ENCODE data around the gene TFAP2C. TPM values are rescaled to one million over a fixed set of nuclear protein-coding genes. Genes with fewer than 3 reads are reported as not detected.

TFAP2C gene
- total RNA-seq, 2 donors from 2014 or later: 0.31 to 1.8 TPM

GRCh38 chr20:56609321-56609720 lies 19.8 kb upstream of the TFAP2C start:
- H3K9ac ChIP-seq (ENCODE audit: extremely low read depth, low read length, poor library complexity, severe bottlenecking): no peak overlapping the region
- H3K27me3 Mint-ChIP-seq (ENCODE audit: insufficient read depth): peaks cover 1% of the 10 kb centered on the region
- no peak overlapping the region for H3K4me3 Mint-ChIP-seq
- no peak overlapping the region for H3K27ac ChIP-seq (ENCODE audit: low read depth, low read length)
- no peaks in the 10 kb centered on the region for H3K36me3 ChIP-seq (ENCODE audit: control insufficient read depth, insufficient read depth, low read length)
- no peaks in the 10 kb centered on the region for H3K27me3 ChIP-seq (ENCODE audit: control insufficient read depth, insufficient read depth, low read length, poor library complexity, severe bottlenecking)
- no peaks in the 10 kb centered on the region for H3K36me3 Mint-ChIP-seq (ENCODE audit: low read depth)
- no peak overlapping the region for H3K4me3 ChIP-seq (ENCODE audit: low read length)
- H3K9me3 Mint-ChIP-seq: no peaks in the 10 kb centered on the region
- peaks cover 7% of the 10 kb centered on the region for H3K4me1 Mint-ChIP-seq
- no peak overlapping the region for H3K27ac Mint-ChIP-seq
- WGBS, 2 experiments (ENCODE audit: insufficient coverage in 1 of 2, insufficient read length in 1 of 2): 81% methylated on average over 3 of the region's 3 CpGs; no CpG with 5 or more reads in 1 of the 2 experiments
- H3K9me3 ChIP-seq (ENCODE audit: control insufficient read depth, low read length): no peaks in the 10 kb centered on the region
- TF ChIP-seq CTCF (conservative IDR thresholded peaks at IDR 0.05): no peak
- no peak for DNase-seq
- peaks cover 5% of the 10 kb centered on the region for H3K4me1 ChIP-seq (ENCODE audit: control insufficient read depth, insufficient read depth, low read length)

- Mint-ChIP-seq H3K36me3 (ENCODE audit: low read depth) (no peaks in the 10 kb centered on the region), H3K9me3 (no peaks in the 10 kb centered on the region), H3K27ac (no peak overlapping the region), H3K4me1 (peaks cover 7% of the 10 kb centered on the region), H3K4me3 (no peak overlapping the region), H3K27me3 (ENCODE audit: insufficient read depth) (peaks cover 1% of the 10 kb centered on the region)
- H3K27ac ChIP-seq (ENCODE audit: low read depth, low read length): no peak overlapping the region
- 93% methylated on average over 4 to 6 of the region's 6 CpGs for WGBS, 2 experiments (ENCODE audit: insufficient coverage in 1 of 2, insufficient read length in 1 of 2)
- peaks cover 5% of the 10 kb centered on the region for H3K4me1 ChIP-seq (ENCODE audit: control insufficient read depth, insufficient read depth, low read length)
- no peaks in the 10 kb centered on the region for H3K36me3 ChIP-seq (ENCODE audit: control insufficient read depth, insufficient read depth, low read length)
- H3K9me3 ChIP-seq (ENCODE audit: control insufficient read depth, low read length): no peaks in the 10 kb centered on the region
- DNase-seq: no peak
- no peak overlapping the region for H3K4me3 ChIP-seq (ENCODE audit: low read length)
- H3K27me3 ChIP-seq (ENCODE audit: control insufficient read depth, insufficient read depth, low read length, poor library complexity, severe bottlenecking): no peaks in the 10 kb centered on the region
- TF ChIP-seq CTCF (conservative IDR thresholded peaks at IDR 0.05): no peak
- H3K9ac ChIP-seq (ENCODE audit: extremely low read depth, low read length, poor library complexity, severe bottlenecking): no peak overlapping the region
Observed at GRCh38 chr20:56610098-56610497, 19.0 kb upstream of the TFAP2C start.

GRCh38 chr20:56614196-56614595 lies 14.9 kb upstream of the TFAP2C start:
- Mint-ChIP-seq H3K36me3 (ENCODE audit: low read depth) (no peaks in the 10 kb centered on the region), H3K27me3 (ENCODE audit: insufficient read depth) (peaks cover 12% of the 10 kb centered on the region), H3K9me3 (no peaks in the 10 kb centered on the region), H3K27ac (no peak overlapping the region), H3K4me3 (no peak overlapping the region), H3K4me1 (peaks cover 5% of the 10 kb centered on the region)
- Histone ChIP-seq H3K4me1 (ENCODE audit: control insufficient read depth, insufficient read depth, low read length) (peaks cover under 1% of the 10 kb centered on the region), H3K27me3 (ENCODE audit: control insufficient read depth, insufficient read depth, low read length, poor library complexity, severe bottlenecking) (no peaks in the 10 kb centered on the region), H3K4me3 (ENCODE audit: low read length) (no peak overlapping the region), H3K36me3 (ENCODE audit: control insufficient read depth, insufficient read depth, low read length) (no peaks in the 10 kb centered on the region), H3K9ac (ENCODE audit: extremely low read depth, low read length, poor library complexity, severe bottlenecking) (no peak overlapping the region), H3K9me3 (ENCODE audit: control insufficient read depth, low read length) (no peaks in the 10 kb centered on the region), H3K27ac (ENCODE audit: low read depth, low read length) (no peak overlapping the region)
- WGBS, 2 experiments (ENCODE audit: insufficient coverage in 1 of 2, insufficient read length in 1 of 2): 92 to 98% methylated on average over 2 of the region's 2 CpGs
- DNase-seq: no peak
- no peak for TF ChIP-seq CTCF (conservative IDR thresholded peaks at IDR 0.05)

Data from endodermal cell (in vitro differentiated cells).